Type B pancreatic cell (in vitro differentiated cells): ENCODE measurements around the gene APBA1. TPM values are rescaled to one million over a fixed set of nuclear protein-coding genes. Genes with fewer than 3 reads are reported as not detected.

Experiments
- DNase-seq: peaks from one replicate; pipeline ENCODE4 v3.0.0; 2021; ENCODE audit warnings: mixed read lengths; ENCODE audit not compliant: unreplicated experiment; ENCODE audit errors: extremely low spot score
- H3K27ac Mint-ChIP-seq: 2 replicates; pipeline ENCODE4 v1.8.0; 2021; ENCODE audit warnings: mild to moderate bottlenecking, mixed read lengths
- H3K27me3 Mint-ChIP-seq: 2 replicates; pipeline ENCODE4 v1.8.0; 2021; ENCODE audit warnings: mixed read lengths
- H3K36me3 Mint-ChIP-seq: 2 replicates; pipeline ENCODE4 v1.8.0; 2021; ENCODE audit warnings: mixed read lengths
- H3K4me1 Mint-ChIP-seq: one replicate; pipeline ENCODE4 v1.8.0; 2021; ENCODE audit warnings: mixed read lengths; ENCODE audit not compliant: unreplicated experiment
- H3K4me3 Mint-ChIP-seq: 2 replicates; pipeline ENCODE4 v1.8.0; 2021; ENCODE audit warnings: mild to moderate bottlenecking, mixed read lengths
- H3K9me3 Mint-ChIP-seq: 2 replicates; pipeline ENCODE4 v1.8.0; 2021; ENCODE audit warnings: mixed read lengths
- CTCF ChIP-seq: fragments of 200-600 bp; sonication (generic); conservative IDR thresholded peaks from 2 replicates; pipeline ENCODE4 v1.5.0; 2021; ENCODE audit warnings: antibody characterized with exemption, mild to moderate bottlenecking
- total RNA-seq: library from RNA; stranded (reverse); gene quantifications from 2 replicates; pipeline ENCODE4 v1.2.1, GENCODE V29; 2021; ENCODE audit warnings: low replicate concordance

APBA1 gene
- total RNA-seq, 1 donor from 2014 or later, result 6.3 TPM

DNA sequence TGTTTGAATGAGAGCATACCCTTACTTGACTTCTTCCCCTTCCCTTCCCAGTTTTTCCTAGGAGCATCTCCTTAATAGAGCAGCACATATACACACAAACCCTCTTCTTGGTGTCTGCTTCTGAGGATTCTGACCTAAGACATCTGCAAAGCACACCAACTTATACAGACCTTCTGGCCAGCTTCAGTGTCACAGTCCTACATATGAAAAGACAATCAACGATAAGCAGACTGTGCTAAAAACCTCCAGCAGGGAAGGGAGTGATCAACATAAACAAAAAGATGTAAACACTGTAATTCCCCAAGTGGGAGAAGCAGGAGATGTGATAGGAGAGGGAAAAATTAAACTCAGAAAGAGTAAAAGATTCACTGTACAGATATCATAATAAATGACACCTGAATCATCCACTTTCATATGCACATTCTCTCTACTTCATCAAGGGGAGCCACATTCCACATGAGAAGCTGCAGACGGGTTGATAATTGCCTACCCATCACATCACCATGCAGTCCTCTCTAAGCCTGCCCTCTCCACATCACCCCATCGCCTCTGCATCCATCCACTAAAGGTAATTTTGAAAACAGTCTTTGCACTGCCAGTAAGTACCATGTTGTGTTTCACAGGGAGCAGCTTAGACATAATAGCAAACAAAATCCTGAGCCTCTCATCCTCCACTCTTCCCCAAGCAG is 13.0 kb downstream of the APBA1 start:
- H3K4me1 Mint-ChIP-seq, result peaks cover 3% of the 10 kb centered on the region
- no peaks in the 10 kb centered on the region for H3K27me3 Mint-ChIP-seq
- TF ChIP-seq CTCF, result no peak
- no peaks in the 10 kb centered on the region for H3K9me3 Mint-ChIP-seq
- H3K27ac Mint-ChIP-seq, result no peak overlapping the region
- no peaks in the 10 kb centered on the region for H3K36me3 Mint-ChIP-seq
- no peak overlapping the region for H3K4me3 Mint-ChIP-seq
- DNase-seq, result no peak

GRCh38 chr9:69657269-69657668 is 14.9 kb downstream of the APBA1 start:
- no peaks in the 10 kb centered on the region for H3K27me3 Mint-ChIP-seq
- H3K27ac Mint-ChIP-seq, result no peak overlapping the region
- no peak for DNase-seq
- no peaks in the 10 kb centered on the region for H3K9me3 Mint-ChIP-seq
- no peaks in the 10 kb centered on the region for H3K36me3 Mint-ChIP-seq
- peaks cover 3% of the 10 kb centered on the region for H3K4me1 Mint-ChIP-seq
- no peak overlapping the region for H3K4me3 Mint-ChIP-seq
- TF ChIP-seq CTCF, result no peak

DNA sequence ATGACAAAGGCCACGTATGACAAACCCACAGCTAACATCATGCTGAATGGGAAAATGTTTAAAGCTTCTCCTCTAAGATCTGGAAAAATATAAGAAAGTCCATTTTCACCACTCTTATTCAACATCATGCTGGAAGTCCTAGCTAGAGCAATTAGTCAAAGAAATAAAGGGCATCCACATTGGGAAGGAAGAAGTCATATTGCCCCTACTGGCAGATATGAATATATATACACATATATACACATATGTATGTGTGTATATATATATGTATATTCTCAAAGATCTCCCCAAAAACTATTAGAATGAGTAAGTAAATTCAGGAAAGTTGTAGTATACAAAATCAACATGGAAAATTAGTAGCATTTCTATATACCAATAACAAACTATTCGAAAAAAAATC is 17.1 kb downstream of the APBA1 start:
- TF ChIP-seq CTCF, result peak; percentile 30
- Mint-ChIP-seq H3K4me3 (no peak overlapping the region), H3K27ac (no peak overlapping the region), H3K4me1 (peaks cover 3% of the 10 kb centered on the region), H3K27me3 (no peaks in the 10 kb centered on the region), H3K9me3 (no peaks in the 10 kb centered on the region), H3K36me3 (peaks cover 3% of the 10 kb centered on the region)
- no peak for DNase-seq

DNA sequence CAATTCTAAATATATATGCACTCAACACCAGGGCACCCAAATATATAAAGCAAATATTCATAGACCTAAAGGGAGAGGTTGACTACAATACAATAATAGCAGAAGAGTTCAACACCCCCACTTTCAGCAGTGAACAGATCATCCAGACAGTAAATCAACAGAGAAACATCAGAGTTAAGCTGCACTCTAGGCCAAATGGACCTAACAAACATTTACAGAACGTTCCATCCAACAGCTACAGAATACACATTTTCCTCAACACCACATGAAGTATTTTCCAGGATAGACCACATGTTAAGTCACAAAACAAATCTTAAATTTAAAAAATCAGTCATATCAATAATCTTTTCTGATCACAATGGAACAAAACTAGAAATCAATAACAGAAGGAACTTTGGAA is 18.9 kb downstream of the APBA1 start:
- no peaks in the 10 kb centered on the region for H3K9me3 Mint-ChIP-seq
- no peak overlapping the region for H3K4me3 Mint-ChIP-seq
- H3K36me3 Mint-ChIP-seq, result peaks cover 3% of the 10 kb centered on the region
- no peaks in the 10 kb centered on the region for H3K4me1 Mint-ChIP-seq
- TF ChIP-seq CTCF, result no peak
- DNase-seq, result no peak
- H3K27me3 Mint-ChIP-seq, result no peaks in the 10 kb centered on the region
- H3K27ac Mint-ChIP-seq, result no peak overlapping the region

DNA sequence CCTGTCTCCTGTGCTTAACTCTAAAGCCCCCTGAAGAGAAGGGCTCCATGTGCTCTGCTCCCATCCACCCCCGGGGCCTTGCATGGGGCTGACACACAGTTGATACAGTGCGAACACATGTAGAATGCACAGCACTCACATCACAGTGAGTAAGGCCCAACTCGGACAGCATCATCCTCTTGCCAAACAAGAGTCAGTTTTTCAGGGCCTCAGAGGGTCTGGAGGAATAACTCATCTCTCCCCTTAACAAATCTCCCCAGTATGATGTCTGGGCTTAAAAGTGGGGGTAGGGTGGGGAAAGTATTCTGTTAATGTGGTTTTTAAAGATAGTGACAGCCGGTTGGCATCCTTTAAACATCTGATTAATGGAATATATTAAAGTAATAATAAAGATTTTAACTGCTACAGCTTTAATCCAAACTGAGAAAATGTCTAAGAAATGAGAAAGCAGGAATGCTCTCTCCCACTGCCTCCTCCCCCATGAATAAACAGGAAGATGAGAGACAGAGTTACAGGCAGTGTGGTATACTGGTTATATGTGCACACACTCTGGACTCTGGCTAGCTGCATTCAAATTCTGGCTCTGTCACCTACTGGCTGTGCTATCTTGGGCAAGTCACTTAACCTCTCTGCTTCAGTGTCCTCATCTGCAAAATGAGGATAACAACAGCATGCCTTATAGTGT is 22.5 kb downstream of the APBA1 start:
- no peaks in the 10 kb centered on the region for H3K9me3 Mint-ChIP-seq
- no peak for TF ChIP-seq CTCF
- peaks cover 3% of the 10 kb centered on the region for H3K36me3 Mint-ChIP-seq
- no peaks in the 10 kb centered on the region for H3K4me1 Mint-ChIP-seq
- H3K27ac Mint-ChIP-seq, result no peak overlapping the region
- H3K27me3 Mint-ChIP-seq, result no peaks in the 10 kb centered on the region
- H3K4me3 Mint-ChIP-seq, result no peak overlapping the region
- DNase-seq, result no peak
